AG08396 (cell line): ENCODE data around the gene PPP1R14C.
A peak's percentile ranks its signal among the peaks of the same experiment; 100 is the strongest.

Experiments
- DNase-seq: peaks from one replicate; pipeline ENCODE4 v3.0.0; 2012; ENCODE audit warnings: low spot score, mixed read lengths

Gene PPP1R14C

DNA sequence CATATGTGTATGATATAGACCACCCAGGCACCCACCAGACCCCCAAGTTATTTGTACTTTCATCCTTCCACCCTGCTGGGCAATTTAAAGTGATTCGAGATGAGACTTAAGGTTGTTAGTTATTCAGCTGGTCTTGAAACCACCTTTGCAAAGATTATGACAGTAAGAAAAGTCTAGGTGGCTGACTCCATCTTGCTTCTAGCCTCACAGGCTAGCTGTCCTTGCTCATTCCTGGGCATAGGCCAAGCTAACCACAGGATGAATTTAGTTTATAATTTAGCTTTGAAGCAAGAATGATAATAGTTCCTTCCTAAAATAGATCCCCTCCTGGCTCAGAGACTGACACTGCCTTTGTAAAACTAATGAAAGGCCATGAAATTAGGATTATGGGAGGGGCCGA lies 154.0 kb downstream of the PPP1R14C start:
- DNase-seq: no peak

DNA sequence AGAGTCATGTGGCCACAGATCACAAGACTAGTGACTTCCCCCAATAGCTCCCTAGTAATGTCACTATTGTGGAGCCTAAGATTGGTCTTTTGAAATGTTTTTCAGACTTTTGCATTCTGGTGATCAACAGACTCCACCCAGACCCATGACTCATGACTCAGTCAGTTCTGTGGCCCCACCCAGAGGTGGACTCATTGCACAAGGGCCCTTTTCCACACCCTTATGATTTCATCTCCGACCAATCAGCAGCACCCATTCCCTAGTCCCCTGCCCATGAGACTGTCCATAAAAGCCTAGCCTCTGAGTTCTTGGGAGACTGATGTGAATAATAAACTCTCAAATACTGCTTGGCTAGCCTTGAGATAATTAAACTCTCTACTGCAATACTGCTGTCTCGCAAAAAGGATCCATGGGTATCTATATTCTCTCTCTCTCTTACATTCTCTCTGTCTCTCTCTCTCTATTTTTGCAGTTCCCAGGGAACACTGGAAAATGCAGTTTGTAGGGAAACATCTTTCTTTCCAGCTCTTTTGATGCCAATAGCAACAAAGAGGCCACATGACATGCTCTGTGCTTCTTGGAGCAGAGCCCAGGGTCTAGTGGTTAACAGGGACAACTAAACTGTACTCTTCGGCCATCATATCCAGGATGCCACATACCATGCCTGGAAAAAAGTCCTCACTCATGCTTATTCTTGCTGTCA lies 154.6 kb downstream of the PPP1R14C start:
- peak; percentile 47 for DNase-seq

DNA sequence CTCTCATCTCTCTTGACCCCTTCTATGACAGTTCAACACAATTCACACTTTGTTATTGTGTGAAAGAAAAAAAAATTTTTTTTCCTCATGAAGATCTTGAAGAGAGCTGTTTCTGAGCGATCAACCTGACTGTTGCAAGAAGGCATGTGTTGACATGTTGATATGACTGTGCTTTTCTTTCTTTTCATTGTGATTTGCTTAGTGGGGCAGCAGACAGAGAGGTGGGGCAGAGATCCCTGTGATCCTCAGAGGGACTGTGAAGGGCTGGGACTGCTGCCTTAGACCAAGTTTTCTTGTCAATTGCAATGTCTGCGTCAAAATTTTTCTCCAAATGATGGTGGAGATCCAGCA lies 155.2 kb downstream of the PPP1R14C start:
- DNase-seq: no peak

DNA sequence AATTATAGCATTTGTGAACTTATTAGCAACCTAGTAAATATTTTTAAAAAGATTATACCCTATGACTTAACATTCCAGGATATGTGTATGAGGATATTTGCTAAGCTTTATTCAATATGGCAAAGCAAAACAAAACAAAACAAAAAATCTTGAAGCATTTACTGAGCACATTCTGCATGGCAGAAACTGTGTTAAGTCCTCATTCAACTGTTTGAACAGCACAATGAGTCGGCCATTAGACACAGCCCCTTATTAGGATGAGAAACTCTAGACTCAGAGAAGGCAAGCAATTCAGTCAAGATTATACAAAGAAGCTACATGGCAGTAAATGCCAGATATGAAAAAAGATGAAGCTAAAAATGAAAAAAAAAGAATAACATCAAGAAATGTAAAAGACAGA lies 155.8 kb downstream of the PPP1R14C start:
- DNase-seq: no peak
